ENCODE results near the gene OTOS. TPM values are rescaled to one million over a fixed set of nuclear protein-coding genes. Genes with fewer than 3 reads are reported as not detected.
A peak's percentile ranks its signal among the peaks of the same experiment; 100 is the strongest.

OTOS gene
- total and polyA plus RNA-seq, 2 of the 13 experiments (the other 11 are each of a cell fraction or from before 2014, with no cell fraction given): not detected

- intact Hi-C loops (cut with micrococcal nuclease; ENCODE audit: unreplicated experiment): no loop called here
- WGBS (ENCODE audit: low lambda C conversion rate): 43% methylated on average over 13 of the region's 13 CpGs
- Histone ChIP-seq H3K9me3 (ENCODE audit: low read length) (no peaks in the 10 kb centered on the region), H3K4me3 (replicated peaks in 1 of 3; ENCODE audit: insufficient read depth in 1 of 3, low read depth in 2 of 3, low read length in 3 of 3) (no peak overlapping the region), H3K27me3 (ENCODE audit: control insufficient read depth in 1 of 2, insufficient read depth in 2 of 2, low read length in 2 of 2) (peaks cover 10 to 62% of the 10 kb centered on the region in 2 experiments; a peak in 4 of 5 replicates), H3K9ac (ENCODE audit: insufficient read depth, low read depth, low read length) (no peak overlapping the region), H2AFZ (ENCODE audit: low read length) (no peak overlapping the region), H4K20me1 (ENCODE audit: insufficient read depth, low read length) (no peaks in the 10 kb centered on the region; the same call in 1 of the 2 replicates), H3K4me2 (ENCODE audit: low read depth, low read length) (no peak overlapping the region), H3K4me1 (ENCODE audit: insufficient read depth, low read length) (peaks cover 12% of the 10 kb centered on the region), H3K36me3 (replicated peaks in 1 of 2; ENCODE audit: control insufficient read depth in 1 of 2, insufficient read depth in 2 of 2, low read length in 2 of 2) (no peaks in the 10 kb centered on the region), H3K27ac (ENCODE audit: extremely low read length, insufficient read depth, low read length) (no peak overlapping the region), H3K79me2 (ENCODE audit: insufficient read depth, low read length) (no peaks in the 10 kb centered on the region)
- in situ Hi-C loops (cut with HindIII; ENCODE audit: extremely low pct_ligation_motif_present, low pct_unique_long_range_greater_than_20kb): no loop called here
- FAIRE-seq (no peak), DNase-seq (ENCODE audit: low spot score) (no peak), ATAC-seq (peak; percentile 7; the same call in 1 of the 3 replicates)
- TF ChIP-seq HNRNPLL (IDR thresholded peaks at IDR 0.05; ENCODE audit: low read depth, low read length, poor library complexity, severe bottlenecking): no peak
- no peak for TF ChIP-seq ZSCAN31 (CRISPR knock-in tag; IDR thresholded peaks at IDR 0.05; ENCODE audit: low read depth)
- no peak for TF ChIP-seq HNRNPH1 (optimal IDR thresholded peaks at IDR 0.05; ENCODE audit: low read depth, low read length)
- no peak for TF ChIP-seq SUZ12 (IDR thresholded peaks at IDR 0.05; ENCODE audit: low read depth, low read length)
- TF ChIP-seq ZNF546 (CRISPR knock-in tag; conservative IDR thresholded peaks at IDR 0.05): no peak
- TF ChIP-seq ZMAT3 (CRISPR knock-in tag; conservative IDR thresholded peaks at IDR 0.05): no peak
- TF ChIP-seq RBAK (CRISPR knock-in tag; IDR thresholded peaks at IDR 0.05): no peak
- TF ChIP-seq ZNF232 (CRISPR knock-in tag; IDR thresholded peaks at IDR 0.05; ENCODE audit: borderline replicate concordance): no peak
- no peak for TF ChIP-seq ZSCAN21 (CRISPR knock-in tag; IDR thresholded peaks at IDR 0.05; ENCODE audit: borderline replicate concordance)
- TF ChIP-seq, protein P1, sequence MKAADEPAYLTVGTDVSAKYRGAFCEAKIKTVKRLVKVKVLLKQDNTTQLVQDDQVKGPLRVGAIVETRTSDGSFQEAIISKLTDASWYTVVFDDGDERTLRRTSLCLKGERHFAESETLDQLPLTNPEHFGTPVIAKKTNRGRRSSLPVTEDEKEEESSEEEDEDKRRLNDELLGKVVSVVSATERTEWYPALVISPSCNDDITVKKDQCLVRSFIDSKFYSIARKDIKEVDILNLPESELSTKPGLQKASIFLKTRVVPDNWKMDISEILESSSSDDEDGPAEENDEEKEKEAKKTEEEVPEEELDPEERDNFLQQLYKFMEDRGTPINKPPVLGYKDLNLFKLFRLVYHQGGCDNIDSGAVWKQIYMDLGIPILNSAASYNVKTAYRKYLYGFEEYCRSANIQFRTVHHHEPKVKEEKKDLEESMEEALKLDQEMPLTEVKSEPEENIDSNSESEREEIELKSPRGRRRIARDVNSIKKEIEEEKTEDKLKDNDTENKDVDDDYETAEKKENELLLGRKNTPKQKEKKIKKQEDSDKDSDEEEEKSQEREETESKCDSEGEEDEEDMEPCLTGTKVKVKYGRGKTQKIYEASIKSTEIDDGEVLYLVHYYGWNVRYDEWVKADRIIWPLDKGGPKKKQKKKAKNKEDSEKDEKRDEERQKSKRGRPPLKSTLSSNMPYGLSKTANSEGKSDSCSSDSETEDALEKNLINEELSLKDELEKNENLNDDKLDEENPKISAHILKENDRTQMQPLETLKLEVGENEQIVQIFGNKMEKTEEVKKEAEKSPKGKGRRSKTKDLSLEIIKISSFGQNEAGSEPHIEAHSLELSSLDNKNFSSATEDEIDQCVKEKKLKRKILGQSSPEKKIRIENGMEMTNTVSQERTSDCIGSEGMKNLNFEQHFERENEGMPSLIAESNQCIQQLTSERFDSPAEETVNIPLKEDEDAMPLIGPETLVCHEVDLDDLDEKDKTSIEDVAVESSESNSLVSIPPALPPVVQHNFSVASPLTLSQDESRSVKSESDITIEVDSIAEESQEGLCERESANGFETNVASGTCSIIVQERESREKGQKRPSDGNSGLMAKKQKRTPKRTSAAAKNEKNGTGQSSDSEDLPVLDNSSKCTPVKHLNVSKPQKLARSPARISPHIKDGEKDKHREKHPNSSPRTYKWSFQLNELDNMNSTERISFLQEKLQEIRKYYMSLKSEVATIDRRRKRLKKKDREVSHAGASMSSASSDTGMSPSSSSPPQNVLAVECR (CRISPR knock-in tag; IDR thresholded peaks at IDR 0.05; ENCODE audit: borderline replicate concordance): no peak
- no peak for TF ChIP-seq ZNF275 (CRISPR knock-in tag; IDR thresholded peaks at IDR 0.05; ENCODE audit: borderline replicate concordance)
- TF ChIP-seq DRAP1 (CRISPR knock-in tag; IDR thresholded peaks at IDR 0.05): no peak
- no peak for TF ChIP-seq PHF5A (CRISPR knock-in tag; IDR thresholded peaks at IDR 0.05; ENCODE audit: low read depth, unreplicated experiment)
- TF ChIP-seq MIER2 (CRISPR knock-in tag; IDR thresholded peaks at IDR 0.05): no peak
- TF ChIP-seq SMAD3 (CRISPR knock-in tag; IDR thresholded peaks at IDR 0.05): no peak
- no peak for TF ChIP-seq ZNF468 (CRISPR knock-in tag; IDR thresholded peaks at IDR 0.05)
- TF ChIP-seq ZNF121 (CRISPR knock-in tag; IDR thresholded peaks at IDR 0.05): no peak
- no peak for TF ChIP-seq ZMAT5 (CRISPR knock-in tag; IDR thresholded peaks at IDR 0.05; ENCODE audit: borderline replicate concordance, low read depth)
- POLR2A ChIA-PET: no interaction called here
- BruUV-seq (replicated peaks): no TSS peak
- CTCF ChIA-PET (ENCODE audit: low intra/inter-chr PET ratio, low total read pairs): no interaction called here
Observed at GRCh38 chr2:240155745-240156390, 15.4 kb upstream of the OTOS start.
